ENCODE measurements around the gene SETX. TPM values are rescaled to one million over a fixed set of nuclear protein-coding genes. Genes with fewer than 3 reads are reported as not detected.

Gene SETX
- total and polyA plus RNA-seq, 2 of the 13 experiments (the other 11 are each of a cell fraction or from before 2014, with no cell fraction given) = 13.2 to 39.0 TPM

DNA sequence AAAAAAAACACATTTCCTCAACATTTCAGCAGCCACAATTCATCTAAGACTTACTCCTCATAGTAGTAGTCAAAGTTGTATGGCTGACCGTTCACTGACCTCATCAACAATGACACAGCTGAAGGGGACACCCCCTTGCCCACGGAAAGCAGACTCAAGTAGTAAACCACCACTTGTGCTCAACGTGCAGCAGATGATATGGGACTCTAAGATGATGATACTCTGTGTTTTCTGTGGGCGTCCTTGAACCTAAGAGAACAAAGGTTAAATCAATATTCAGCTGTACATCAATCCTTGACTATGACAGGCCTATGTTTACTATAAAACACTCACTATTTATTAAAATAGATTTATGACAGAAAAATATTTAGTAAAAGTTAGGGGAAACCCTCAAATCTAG lies 71.6 kb downstream of the SETX start (continued):
- TF ChIP-seq, protein P1, sequence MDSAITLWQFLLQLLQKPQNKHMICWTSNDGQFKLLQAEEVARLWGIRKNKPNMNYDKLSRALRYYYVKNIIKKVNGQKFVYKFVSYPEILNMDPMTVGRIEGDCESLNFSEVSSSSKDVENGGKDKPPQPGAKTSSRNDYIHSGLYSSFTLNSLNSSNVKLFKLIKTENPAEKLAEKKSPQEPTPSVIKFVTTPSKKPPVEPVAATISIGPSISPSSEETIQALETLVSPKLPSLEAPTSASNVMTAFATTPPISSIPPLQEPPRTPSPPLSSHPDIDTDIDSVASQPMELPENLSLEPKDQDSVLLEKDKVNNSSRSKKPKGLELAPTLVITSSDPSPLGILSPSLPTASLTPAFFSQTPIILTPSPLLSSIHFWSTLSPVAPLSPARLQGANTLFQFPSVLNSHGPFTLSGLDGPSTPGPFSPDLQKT (CRISPR knock-in tag; IDR thresholded peaks at IDR 0.05; ENCODE audit: borderline replicate concordance) = no peak
- TF ChIP-seq KAT7 (CRISPR knock-in tag; IDR thresholded peaks at IDR 0.05; ENCODE audit: borderline replicate concordance) = no peak
- TF ChIP-seq ZBTB3 (CRISPR knock-in tag; IDR thresholded peaks at IDR 0.05; ENCODE audit: borderline replicate concordance, low read depth) = no peak
- no peak for TF ChIP-seq GLI4 (CRISPR knock-in tag; IDR thresholded peaks at IDR 0.05; ENCODE audit: borderline replicate concordance)
- TF ChIP-seq ZNF501 (CRISPR knock-in tag; IDR thresholded peaks at IDR 0.05) = no peak
- peak in 1 of 2 experiments; percentile 62; a peak in 1 of 4 replicates for TF ChIP-seq NR2F1 (CRISPR knock-in tag; IDR thresholded peaks at IDR 0.05)
- TF ChIP-seq, protein P2, sequence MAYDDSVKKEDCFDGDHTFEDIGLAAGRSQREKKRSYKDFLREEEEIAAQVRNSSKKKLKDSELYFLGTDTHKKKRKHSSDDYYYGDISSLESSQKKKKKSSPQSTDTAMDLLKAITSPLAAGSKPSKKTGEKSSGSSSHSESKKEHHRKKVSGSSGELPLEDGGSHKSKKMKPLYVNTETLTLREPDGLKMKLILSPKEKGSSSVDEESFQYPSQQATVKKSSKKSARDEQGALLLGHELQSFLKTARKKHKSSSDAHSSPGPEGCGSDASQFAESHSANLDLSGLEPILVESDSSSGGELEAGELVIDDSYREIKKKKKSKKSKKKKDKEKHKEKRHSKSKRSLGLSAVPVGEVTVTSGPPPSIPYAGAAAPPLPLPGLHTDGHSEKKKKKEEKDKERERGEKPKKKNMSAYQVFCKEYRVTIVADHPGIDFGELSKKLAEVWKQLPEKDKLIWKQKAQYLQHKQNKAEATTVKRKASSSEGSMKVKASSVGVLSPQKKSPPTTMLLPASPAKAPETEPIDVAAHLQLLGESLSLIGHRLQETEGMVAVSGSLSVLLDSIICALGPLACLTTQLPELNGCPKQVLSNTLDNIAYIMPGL (CRISPR knock-in tag; IDR thresholded peaks at IDR 0.05; ENCODE audit: borderline replicate concordance in 1 of 2, low read depth in 1 of 2) = no peak
- TF ChIP-seq RARA (CRISPR knock-in tag; IDR thresholded peaks at IDR 0.05) = peak; percentile 71
- no peak for TF ChIP-seq ZNF775 (CRISPR knock-in tag; IDR thresholded peaks at IDR 0.05; ENCODE audit: borderline replicate concordance)
- TF ChIP-seq, protein P3, sequence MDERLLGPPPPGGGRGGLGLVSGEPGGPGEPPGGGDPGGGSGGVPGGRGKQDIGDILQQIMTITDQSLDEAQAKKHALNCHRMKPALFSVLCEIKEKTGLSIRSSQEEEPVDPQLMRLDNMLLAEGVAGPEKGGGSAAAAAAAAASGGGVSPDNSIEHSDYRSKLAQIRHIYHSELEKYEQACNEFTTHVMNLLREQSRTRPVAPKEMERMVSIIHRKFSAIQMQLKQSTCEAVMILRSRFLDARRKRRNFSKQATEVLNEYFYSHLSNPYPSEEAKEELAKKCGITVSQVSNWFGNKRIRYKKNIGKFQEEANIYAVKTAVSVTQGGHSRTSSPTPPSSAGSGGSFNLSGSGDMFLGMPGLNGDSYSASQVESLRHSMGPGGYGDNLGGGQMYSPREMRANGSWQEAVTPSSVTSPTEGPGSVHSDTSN (CRISPR knock-in tag; IDR thresholded peaks at IDR 0.05) = peak; percentile 31; the same call in 1 of the 2 replicates
- no peak for TF ChIP-seq ZNF274 (CRISPR knock-in tag; IDR thresholded peaks at IDR 0.05)
- TF ChIP-seq ZNF776 (CRISPR knock-in tag; IDR thresholded peaks at IDR 0.05) = no peak
- 0 out of 2 replicates have a peak, but pooled peaks have one; percentile 31 for TF ChIP-seq ONECUT2 (CRISPR knock-in tag; IDR thresholded peaks at IDR 0.05)
- no peak for TF ChIP-seq JUN (CRISPR knock-in tag; IDR thresholded peaks at IDR 0.05)
- TF ChIP-seq ZNF724P (CRISPR knock-in tag; IDR thresholded peaks at IDR 0.05; ENCODE audit: borderline replicate concordance) = no peak
- TF ChIP-seq NONO (IDR thresholded peaks at IDR 0.05) = no peak
- no peak for TF ChIP-seq NONO (CRISPR knock-in tag; conservative IDR thresholded peaks at IDR 0.05)
- no peak for TF ChIP-seq CHD2 (IDR thresholded peaks at IDR 0.05; ENCODE audit: low read depth, low read length)
- TF ChIP-seq, protein P4, sequence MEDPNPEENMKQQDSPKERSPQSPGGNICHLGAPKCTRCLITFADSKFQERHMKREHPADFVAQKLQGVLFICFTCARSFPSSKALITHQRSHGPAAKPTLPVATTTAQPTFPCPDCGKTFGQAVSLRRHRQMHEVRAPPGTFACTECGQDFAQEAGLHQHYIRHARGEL (CRISPR knock-in tag; IDR thresholded peaks at IDR 0.05) = no peak
- TF ChIP-seq ZNF768 (CRISPR knock-in tag; IDR thresholded peaks at IDR 0.05) = no peak
